ENCODE measurements around the gene FHIT. TPM values are rescaled to one million over a fixed set of nuclear protein-coding genes. Genes with fewer than 3 reads are reported as not detected.

The FHIT gene
- total RNA-seq, 1 experiment from 2014 or later = 9.8 TPM

- ChIA-PET POLR2A (ENCODE audit: unreplicated experiment) (no interaction called here), CTCF (no interaction called here)
- no peak overlapping the region for H3K27ac ChIP-seq
- DNase-seq = no peak
- TF ChIP-seq EZH2 (IDR thresholded peaks at IDR 0.05; ENCODE audit: low read depth) = no peak
- TF ChIP-seq, protein P1, sequence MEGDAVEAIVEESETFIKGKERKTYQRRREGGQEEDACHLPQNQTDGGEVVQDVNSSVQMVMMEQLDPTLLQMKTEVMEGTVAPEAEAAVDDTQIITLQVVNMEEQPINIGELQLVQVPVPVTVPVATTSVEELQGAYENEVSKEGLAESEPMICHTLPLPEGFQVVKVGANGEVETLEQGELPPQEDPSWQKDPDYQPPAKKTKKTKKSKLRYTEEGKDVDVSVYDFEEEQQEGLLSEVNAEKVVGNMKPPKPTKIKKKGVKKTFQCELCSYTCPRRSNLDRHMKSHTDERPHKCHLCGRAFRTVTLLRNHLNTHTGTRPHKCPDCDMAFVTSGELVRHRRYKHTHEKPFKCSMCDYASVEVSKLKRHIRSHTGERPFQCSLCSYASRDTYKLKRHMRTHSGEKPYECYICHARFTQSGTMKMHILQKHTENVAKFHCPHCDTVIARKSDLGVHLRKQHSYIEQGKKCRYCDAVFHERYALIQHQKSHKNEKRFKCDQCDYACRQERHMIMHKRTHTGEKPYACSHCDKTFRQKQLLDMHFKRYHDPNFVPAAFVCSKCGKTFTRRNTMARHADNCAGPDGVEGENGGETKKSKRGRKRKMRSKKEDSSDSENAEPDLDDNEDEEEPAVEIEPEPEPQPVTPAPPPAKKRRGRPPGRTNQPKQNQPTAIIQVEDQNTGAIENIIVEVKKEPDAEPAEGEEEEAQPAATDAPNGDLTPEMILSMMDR (conservative IDR thresholded peaks at IDR 0.05) = no peak
- no peak overlapping the region for H2AFZ ChIP-seq
- no peaks in the 10 kb centered on the region for H3F3A ChIP-seq (ENCODE audit: insufficient read depth, low read depth)
- no peaks in the 10 kb centered on the region for H4K20me1 ChIP-seq (ENCODE audit: insufficient read depth)
- H3K79me2 ChIP-seq (ENCODE audit: low read depth) = no peaks in the 10 kb centered on the region
- no peaks in the 10 kb centered on the region for H3K4me1 ChIP-seq (replicated peaks; ENCODE audit: insufficient read depth)
- intact Hi-C loops (cut with micrococcal nuclease; ENCODE audit: unreplicated experiment) = no loop called here
- H3K4me2 ChIP-seq = no peak overlapping the region
- H3K9me3 ChIP-seq (ENCODE audit: insufficient read depth, low read depth) = no peaks in the 10 kb centered on the region
- H3K36me3 ChIP-seq (ENCODE audit: low read depth) = no peaks in the 10 kb centered on the region
- H3K4me3 ChIP-seq = no peak overlapping the region
- BruUV-seq (replicated peaks) = no TSS peak
- no peaks in the 10 kb centered on the region for H3K9me2 ChIP-seq (ENCODE audit: insufficient read depth)
- H3K27me3 ChIP-seq (ENCODE audit: insufficient read depth, low read depth) = no peaks in the 10 kb centered on the region
Observed at GRCh38 chr3:60434323-60434722, 816.9 kb downstream of the FHIT start.

GRCh38 chr3:60431599-60431958, 819.7 kb downstream of the FHIT start:
- no peaks in the 10 kb centered on the region for H3K79me2 ChIP-seq (ENCODE audit: low read depth)
- no TSS peak for BruUV-seq (replicated peaks)
- no peak overlapping the region for H3K4me3 ChIP-seq
- no peaks in the 10 kb centered on the region for H3K9me3 ChIP-seq (ENCODE audit: insufficient read depth, low read depth)
- no peaks in the 10 kb centered on the region for H3K9me2 ChIP-seq (ENCODE audit: insufficient read depth)
- no peak for TF ChIP-seq EZH2 (IDR thresholded peaks at IDR 0.05; ENCODE audit: low read depth)
- TF ChIP-seq, protein P1 (conservative IDR thresholded peaks at IDR 0.05) = no peak
- H4K20me1 ChIP-seq (ENCODE audit: insufficient read depth) = no peaks in the 10 kb centered on the region
- H3K36me3 ChIP-seq (ENCODE audit: low read depth) = no peaks in the 10 kb centered on the region
- no peaks in the 10 kb centered on the region for H3F3A ChIP-seq (ENCODE audit: insufficient read depth, low read depth)
- H3K27me3 ChIP-seq (ENCODE audit: insufficient read depth, low read depth) = no peaks in the 10 kb centered on the region
- ChIA-PET CTCF (no interaction called here), POLR2A (ENCODE audit: unreplicated experiment) (no interaction called here)
- intact Hi-C loops (cut with micrococcal nuclease; ENCODE audit: unreplicated experiment) = no loop called here
- no peak overlapping the region for H2AFZ ChIP-seq
- DNase-seq = no peak
- H3K27ac ChIP-seq = no peak overlapping the region
- no peaks in the 10 kb centered on the region for H3K4me1 ChIP-seq (replicated peaks; ENCODE audit: insufficient read depth)
- H3K4me2 ChIP-seq = no peak overlapping the region

DNA sequence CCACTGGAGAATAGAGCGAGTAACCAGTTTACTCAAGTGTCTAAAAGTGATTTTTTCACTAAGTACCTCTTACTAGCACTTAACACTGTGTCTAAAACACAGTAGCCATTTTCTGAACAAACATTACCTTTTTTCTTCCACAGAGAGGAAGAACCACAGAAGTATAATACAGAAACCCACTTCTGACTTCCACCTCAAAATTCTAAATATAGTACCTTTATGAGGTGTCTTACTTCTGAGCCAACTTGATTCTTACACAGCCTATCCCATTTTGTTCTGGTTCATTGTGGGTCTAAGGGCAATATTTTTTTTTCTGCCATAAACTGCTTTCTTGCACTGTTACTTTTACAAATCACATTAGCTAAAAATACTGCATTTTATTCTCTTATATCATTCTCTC, 821.0 kb downstream of the FHIT start:
- no TSS peak for BruUV-seq (replicated peaks)

More for the DNA sequence above, 821.0 kb downstream of the FHIT start:
- intact Hi-C loops (cut with micrococcal nuclease; ENCODE audit: unreplicated experiment) = no loop called here
- H2AFZ ChIP-seq = no peak overlapping the region
- no peaks in the 10 kb centered on the region for H3F3A ChIP-seq (ENCODE audit: insufficient read depth, low read depth)
- no peaks in the 10 kb centered on the region for H3K9me3 ChIP-seq (ENCODE audit: insufficient read depth, low read depth)
- no peak for DNase-seq
- TF ChIP-seq, protein P1 (conservative IDR thresholded peaks at IDR 0.05) = no peak
- TF ChIP-seq EZH2 (IDR thresholded peaks at IDR 0.05; ENCODE audit: low read depth) = no peak
- H4K20me1 ChIP-seq (ENCODE audit: insufficient read depth) = no peaks in the 10 kb centered on the region
- H3K27ac ChIP-seq = no peak overlapping the region
- H3K27me3 ChIP-seq (ENCODE audit: insufficient read depth, low read depth) = no peaks in the 10 kb centered on the region
- no peak overlapping the region for H3K4me2 ChIP-seq
- H3K36me3 ChIP-seq (ENCODE audit: low read depth) = no peaks in the 10 kb centered on the region
- H3K79me2 ChIP-seq (ENCODE audit: low read depth) = no peaks in the 10 kb centered on the region
- H3K4me1 ChIP-seq (replicated peaks; ENCODE audit: insufficient read depth) = no peaks in the 10 kb centered on the region
- no peaks in the 10 kb centered on the region for H3K9me2 ChIP-seq (ENCODE audit: insufficient read depth)
- H3K4me3 ChIP-seq = no peak overlapping the region
- ChIA-PET POLR2A (ENCODE audit: unreplicated experiment) (no interaction called here), CTCF (no interaction called here)

Data from PC-9 (cell line).